HepG2 (cell line): ENCODE results near the gene ADRM1. TPM values are rescaled to one million over a fixed set of nuclear protein-coding genes. Genes with fewer than 3 reads are reported as not detected.
A peak's percentile ranks its signal among the peaks of the same experiment; 100 is the strongest.

Experiments
- ATAC-seq: fragments of 200-7000 bp; cut with Tn5 transposase; 3 replicates; pipeline ENCODE4 v1.9.1; 2020; ENCODE audit warnings: mild to moderate bottlenecking, moderate library complexity
- BruUV-seq: library from RNA; stranded (reverse); fragments of 400-500 nt; replicated peaks from 2 replicates; lab custom pipeline; 2021; lab: Mats Ljungman, UMichigan
- CTCF ChIA-PET: fragments of 300-600 bp; formaldehyde crosslinking; extraction: SDS; loops from one replicate; lab custom pipeline; 2021; ENCODE audit warnings: low total read pairs, inconsistent platforms, low intra/inter-chr PET ratio; lab: Yijun Ruan, JAX
- POLR2A ChIA-PET: fragments of 350-600 bp; sonication (Branson Sonifier 250); formaldehyde crosslinking; loops from one replicate; lab custom pipeline; 2020; ENCODE audit warnings: antibody characterized with exemption, inconsistent platforms; lab: Yijun Ruan, JAX
- DNase-seq: peaks from one replicate; pipeline ENCODE4 v3.0.0-alpha.2; 2015; ENCODE audit warnings: low spot score
- FAIRE-seq: peaks from 3 replicates; lab custom pipeline; 2011; peaks lifted over from hg19 to GRCh38; lab: Jason Lieb, UNC
- H2AFZ ChIP-seq: one replicate; pipeline ENCODE4 v1.6.1; 2011; ENCODE audit warnings: low read length, inconsistent platforms
- H3K27ac ChIP-seq: fragments of 300-600 bp; 3 replicates; pipeline ENCODE4 v1.8.0; 2011; ENCODE audit warnings: mixed run types, mild to moderate bottlenecking, mixed read lengths, low read length, inconsistent platforms; ENCODE audit not compliant: insufficient read depth; ENCODE audit errors: extremely low read length
- H3K27me3 ChIP-seq, 2 experiments: fragments of 200-600 bp in 1 of 2; 2 replicates in 1 of 2; 3 replicates in 1 of 2; pipeline versions ENCODE4 v1.6.0 to v1.8.0; 2011; ENCODE audit warnings: low read length in 2 of 2, mild to moderate bottlenecking in 2 of 2, moderate library complexity in 2 of 2, inconsistent platforms in 1 of 2; ENCODE audit not compliant: insufficient read depth in 2 of 2, control insufficient read depth in 1 of 2
- H3K36me3 ChIP-seq, 2 experiments: fragments of 200-600 bp in 1 of 2; replicated peaks in 1 of 2; 2 replicates in 1 of 2; 3 replicates in 1 of 2; pipeline versions ENCODE4 v1.5.1 to v1.8.0; 2011; ENCODE audit warnings: low read length in 2 of 2, inconsistent platforms in 1 of 2; ENCODE audit not compliant: insufficient read depth in 2 of 2, control insufficient read depth in 1 of 2
- H3K4me1 ChIP-seq: 2 replicates; pipeline ENCODE4 v1.5.1; 2012; ENCODE audit warnings: low read length, inconsistent platforms; ENCODE audit not compliant: insufficient read depth
- H3K4me2 ChIP-seq: 2 replicates; pipeline ENCODE4 v1.6.0; 2011; ENCODE audit warnings: low read depth, low read length, inconsistent platforms
- H3K4me3 ChIP-seq, 3 experiments: fragments of 200-600 bp in 1 of 3; sonication (generic), shearing (Covaris generic) in 1 of 3; replicated peaks in 1 of 3; 2 replicates each; pipeline ENCODE4 v1.5.1; 2011 to 2016; ENCODE audit warnings: low read length in 3 of 3, inconsistent platforms in 2 of 3, low read depth in 2 of 3, mild to moderate bottlenecking in 2 of 3, control low read depth in 1 of 3, mixed read lengths in 1 of 3; ENCODE audit not compliant: insufficient read depth in 1 of 3
- H3K79me2 ChIP-seq: one replicate; pipeline ENCODE4 v1.6.1; 2011; ENCODE audit warnings: low read length, inconsistent platforms; ENCODE audit not compliant: insufficient read depth
- H3K9ac ChIP-seq: 2 replicates; pipeline ENCODE4 v1.6.0; 2011; ENCODE audit warnings: mild to moderate bottlenecking, low read depth, low read length, inconsistent platforms; ENCODE audit not compliant: insufficient read depth
- H3K9me3 ChIP-seq: 2 replicates; pipeline ENCODE4 v1.5.1; 2012; ENCODE audit warnings: mild to moderate bottlenecking, low read length
- H4K20me1 ChIP-seq: 2 replicates; pipeline ENCODE4 v1.6.0; 2011; ENCODE audit warnings: inconsistent platforms, mild to moderate bottlenecking, low read length, moderate library complexity; ENCODE audit not compliant: insufficient read depth
- CTCF ChIP-seq: sonication (generic); formaldehyde crosslinking; IDR thresholded peaks from 2 replicates; pipeline ENCODE4 v1.5.0; 2020; ENCODE audit warnings: mild to moderate bottlenecking, missing genetic modification reagents, moderate library complexity
- ZBTB46 ChIP-seq: sonication (generic); formaldehyde crosslinking; IDR thresholded peaks from 2 replicates; pipeline ENCODE4 v1.4.0; 2020; ENCODE audit warnings: mild to moderate bottlenecking, missing genetic modification reagents, borderline replicate concordance
- ZHX2 ChIP-seq, 2 experiments: sonication (generic) in 1 of 2; formaldehyde crosslinking in 1 of 2; IDR thresholded peaks; 2 replicates each; pipeline versions ENCODE4 v1.6.1 to v1.9.0; 2014 to 2022; ENCODE audit warnings: antibody characterized with exemption in 1 of 2, borderline replicate concordance in 1 of 2, inconsistent platforms in 1 of 2, low read depth in 1 of 2, missing genetic modification reagents in 1 of 2
- ZNF510 ChIP-seq: sonication (generic); formaldehyde crosslinking; IDR thresholded peaks from 2 replicates; pipeline ENCODE4 v1.4.0; 2020; ENCODE audit warnings: low read depth, mild to moderate bottlenecking, missing genetic modification reagents
- ZNF530 ChIP-seq: sonication (generic); formaldehyde crosslinking; IDR thresholded peaks from 2 replicates; pipeline ENCODE4 v1.5.0; 2020; ENCODE audit warnings: low read depth, mild to moderate bottlenecking, missing genetic modification reagents
- ZNF609 ChIP-seq: sonication (generic); formaldehyde crosslinking; IDR thresholded peaks from 2 replicates; pipeline ENCODE4 v1.4.0; 2020; ENCODE audit warnings: mild to moderate bottlenecking, missing genetic modification reagents, borderline replicate concordance
- WGBS: methylation state at CpG from one replicate; pipeline ENCODE4 v1.1.6; 2017; ENCODE audit warnings: low lambda C conversion rate; 5-methylcytosine and 5-hydroxymethylcytosine counted together
- in situ Hi-C: cut with HindIII; loops from 2 replicates; pipeline ENCODE4 v1.10.0; 2017; ENCODE audit warnings: low pct_unique_long_range_greater_than_20kb; ENCODE audit not compliant: extremely low pct_ligation_motif_present
- intact Hi-C: fragments of 100-400 bp; cut with micrococcal nuclease; formaldehyde crosslinking; loops from one replicate; pipeline ENCODE4 v1.10.0; 2022; ENCODE audit not compliant: unreplicated experiment
- polyA plus RNA-seq, 8 experiments: library from polyadenylated mRNA; depleted of rRNA in 3 of 8; stranded (reverse) in 7 of 8; unstranded in 1 of 8; fragments of >200 nt; fragmentation: Illumina TruSeq in 4 of 8; extraction: Trizol in 4 of 8; gene quantifications; 2 replicates each; pipeline versions ENCODE4 v1.2.1 to v1.2.3, GENCODE V29; 2011 to 2016; ENCODE audit warnings: low read depth in 4 of 8, missing spikeins in 1 of 8, mixed read lengths in 1 of 8; ENCODE audit not compliant: insufficient read depth in 1 of 8
- total RNA-seq, 5 experiments: library from RNA; depleted of rRNA; stranded (reverse); fragments of >200 nt; fragmentation: Illumina TruSeq; extraction: Trizol; gene quantifications; 2 replicates each; pipeline ENCODE4 v1.2.3, GENCODE V29; 2016; ENCODE audit warnings: low read depth in 1 of 5

Gene ADRM1
- total and polyA plus RNA-seq, 2 of the 13 experiments (the other 11 are each of a cell fraction or from before 2014, with no cell fraction given): 92.9 to 154 TPM

GRCh38 chr20:62353289-62354030, 50.7 kb downstream of the ADRM1 start:
- Histone ChIP-seq H3K4me3 (peak overlapping the region in 1 of 3 experiments; percentile 19; a peak in 1 of 6 replicates), H3K27ac (peak overlapping the region; percentile 56), H4K20me1 (peaks cover 20% of the 10 kb centered on the region; the same call in 1 of the 2 replicates), H3K4me2 (peak overlapping the region; percentile 62), H2AFZ (no peak overlapping the region), H3K9ac (peak overlapping the region; percentile 48; the same call in 1 of the 2 replicates), H3K36me3 (peaks cover 37 to 40% of the 10 kb centered on the region in 2 experiments), H3K4me1 (peaks cover 56% of the 10 kb centered on the region), H3K9me3 (no peaks in the 10 kb centered on the region), H3K27me3 (no peaks in the 10 kb centered on the region), H3K79me2 (peaks cover 18% of the 10 kb centered on the region)
- 56% methylated on average over 8 of the region's 16 CpGs for WGBS
- in situ Hi-C loops: no loop called here
- BruUV-seq: no TSS peak
- POLR2A ChIA-PET: interaction anchor here (1.0 to 5.8 kb wide), 4 partner anchors 11 to 50 kb away, joined by 3 to 62 read pairs (median 5); partner anchors contain the start of gene LAMA5
- CTCF ChIA-PET: no interaction called here
- ATAC-seq (peak; percentile 57), FAIRE-seq (peak; percentile 78), DNase-seq (peak; percentile 56)
- intact Hi-C loops: loop anchor here (2.0 kb wide), 1 partner anchor 17 kb away; no protein-coding TSS in a partner anchor
- TF ChIP-seq CTCF (CRISPR knock-in tag): 0 out of 2 replicates have a peak, but pooled peaks have one; percentile 28
- TF ChIP-seq ZNF609 (CRISPR knock-in tag): no peak
- no peak for TF ChIP-seq ZBTB46 (CRISPR knock-in tag)
- no peak for TF ChIP-seq ZHX2 (IDR thresholded peaks at IDR 0.05; ENCODE audit: low read depth)
- no peak for TF ChIP-seq ZHX2 (CRISPR knock-in tag; IDR thresholded peaks at IDR 0.05; ENCODE audit: borderline replicate concordance)
- TF ChIP-seq ZNF530 (CRISPR knock-in tag): no peak
- TF ChIP-seq ZNF510 (CRISPR knock-in tag): no peak
